Hepatocyte (in vitro differentiated cells): ENCODE results near the gene RNU5D-1.

ENCODE experiments used
- CTCF ChIP-seq: fragments of 200-600 bp; sonication (generic); IDR thresholded peaks from 2 replicates; pipeline ENCODE4 v1.5.1; 2016; ENCODE audit warnings: antibody characterized with exemption, mild to moderate bottlenecking; ENCODE audit not compliant: poor library complexity
- EZH2 ChIP-seq: fragments of 200-600 bp; sonication (generic); IDR thresholded peaks from 2 replicates; pipeline ENCODE4 v1.6.1; 2016; ENCODE audit warnings: antibody characterized with exemption, mild to moderate bottlenecking, borderline replicate concordance
- EZH2phosphoT487 ChIP-seq: fragments of 200-600 bp; sonication (generic); IDR thresholded peaks from one replicate; pipeline ENCODE4 v1.6.1; 2018; ENCODE audit warnings: antibody characterized with exemption, mild to moderate bottlenecking, low read depth, moderate library complexity; ENCODE audit not compliant: unreplicated experiment, severe bottlenecking

- no peak for TF ChIP-seq CTCF
- TF ChIP-seq EZH2: no peak
- no peak for TF ChIP-seq EZH2phosphoT487
Measured at GRCh38 chr1:44694863-44695478, 36.0 kb downstream of the RNU5D-1 start.
